ENCODE data around the gene CUL4A.

CUL4A gene

GRCh38 chr13:113267642-113268405 is 58.4 kb downstream of the CUL4A start:
- H3K4me3 ChIP-seq (ENCODE audit: low read length): no peak overlapping the region
- DNase-seq (ENCODE audit: low read depth, low spot score): no peak

DNA sequence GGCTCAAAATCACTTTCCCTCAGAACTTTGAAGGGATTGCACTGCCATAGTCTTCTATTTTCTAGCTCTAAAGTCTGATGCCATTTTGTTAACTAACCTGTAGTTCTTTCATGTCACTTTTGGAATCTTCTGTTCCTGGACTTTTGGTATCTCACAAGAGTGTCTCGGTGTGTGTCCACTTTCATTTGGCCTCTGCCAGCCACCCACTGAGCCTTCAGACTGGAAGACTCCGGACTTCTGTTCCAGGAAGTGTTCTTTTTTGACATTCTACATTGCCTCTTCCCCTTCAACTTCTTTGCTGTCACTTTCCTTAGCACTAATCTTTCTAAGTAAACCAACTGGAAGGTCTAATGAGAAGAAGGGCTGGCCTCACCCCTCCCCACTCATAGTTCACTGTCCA is 62.6 kb downstream of the CUL4A start:
- no peak overlapping the region for H3K4me3 ChIP-seq (ENCODE audit: low read length)
- no peak for DNase-seq (ENCODE audit: low read depth, low spot score)

- H3K4me3 ChIP-seq (ENCODE audit: low read length): no peak overlapping the region
- DNase-seq (ENCODE audit: low read depth, low spot score): no peak
These were observed 63.3 kb downstream of the CUL4A start for GRCh38 chr13:113272701-113273181.

DNA sequence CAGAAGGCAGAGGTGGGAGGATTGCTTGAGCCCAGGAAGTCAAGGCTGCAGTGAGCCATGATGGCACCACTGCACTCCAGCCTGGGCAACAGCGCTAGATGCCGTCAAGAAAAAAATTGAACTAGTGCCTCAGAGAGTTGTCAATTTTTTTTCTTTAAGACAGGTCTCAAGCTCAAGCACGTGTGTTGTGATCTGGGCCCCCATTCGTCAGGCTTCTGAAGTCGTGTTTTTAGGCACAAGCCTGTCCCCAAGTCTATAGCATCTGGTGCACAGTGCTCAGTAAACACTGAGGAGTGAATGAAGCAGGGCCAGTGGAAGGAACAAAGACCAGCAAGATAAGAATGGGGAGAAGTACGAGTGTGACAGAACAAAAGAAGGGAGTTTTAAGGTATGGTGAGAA is 63.9 kb downstream of the CUL4A start:
- H3K4me3 ChIP-seq (ENCODE audit: low read length): no peak overlapping the region
- DNase-seq (ENCODE audit: low read depth, low spot score): no peak

DNA sequence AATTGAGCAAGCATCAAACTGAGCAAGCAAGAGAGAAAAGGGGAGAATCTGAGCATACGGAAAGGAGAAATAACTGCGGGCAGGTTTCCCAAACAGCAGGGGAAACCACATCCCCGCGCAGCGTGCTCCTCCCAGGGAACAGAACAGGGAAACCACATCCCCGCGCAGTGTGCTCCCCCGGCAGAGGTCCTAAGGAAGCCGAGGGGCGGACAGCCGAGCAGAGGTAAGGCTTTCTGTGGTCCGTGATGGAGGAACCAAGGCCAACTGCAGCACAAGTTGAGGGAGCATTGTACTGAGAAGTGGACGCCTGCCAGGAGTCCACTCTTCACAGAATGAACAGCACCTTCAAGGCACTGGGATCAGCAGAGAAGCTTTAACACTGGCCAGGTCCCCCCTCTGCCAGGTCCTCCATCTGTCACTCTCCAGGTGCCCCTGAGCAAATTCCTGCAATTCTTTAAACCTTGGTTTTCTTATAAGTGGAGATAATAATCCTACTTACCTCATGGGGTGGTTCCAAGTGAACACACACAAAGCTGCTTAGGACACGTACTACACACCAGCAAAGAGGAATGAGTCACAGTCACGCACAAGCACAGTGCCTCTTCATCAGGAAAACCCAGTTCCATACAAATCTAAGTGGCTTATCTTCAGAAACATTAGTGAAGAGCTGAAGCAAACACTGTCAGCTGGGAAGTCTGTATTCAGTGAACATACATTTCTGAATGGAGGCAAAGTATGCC is 64.6 kb downstream of the CUL4A start:
- no peak for DNase-seq (ENCODE audit: low read depth, low spot score)
- no peak overlapping the region for H3K4me3 ChIP-seq (ENCODE audit: low read length)

DNA sequence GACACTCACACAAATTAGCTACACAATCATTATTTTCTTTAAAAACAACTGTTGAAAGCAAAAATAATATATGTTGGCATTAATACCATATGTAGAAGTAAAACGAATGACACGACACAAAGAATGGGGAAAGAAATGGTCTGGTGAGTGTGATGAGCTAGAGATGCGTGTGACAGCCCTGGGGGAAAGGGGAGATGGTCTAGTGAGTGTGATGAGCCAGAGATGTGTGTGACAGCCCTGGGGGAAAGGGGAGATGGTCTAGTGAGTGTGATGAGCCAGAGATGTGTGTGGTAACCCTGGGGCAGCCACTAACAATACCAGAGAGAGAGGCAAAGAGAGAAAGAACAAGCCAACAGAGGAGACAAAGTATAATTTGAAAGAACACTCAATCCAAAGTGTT is 65.3 kb downstream of the CUL4A start:
- no peak for DNase-seq (ENCODE audit: low read depth, low spot score)

DNA sequence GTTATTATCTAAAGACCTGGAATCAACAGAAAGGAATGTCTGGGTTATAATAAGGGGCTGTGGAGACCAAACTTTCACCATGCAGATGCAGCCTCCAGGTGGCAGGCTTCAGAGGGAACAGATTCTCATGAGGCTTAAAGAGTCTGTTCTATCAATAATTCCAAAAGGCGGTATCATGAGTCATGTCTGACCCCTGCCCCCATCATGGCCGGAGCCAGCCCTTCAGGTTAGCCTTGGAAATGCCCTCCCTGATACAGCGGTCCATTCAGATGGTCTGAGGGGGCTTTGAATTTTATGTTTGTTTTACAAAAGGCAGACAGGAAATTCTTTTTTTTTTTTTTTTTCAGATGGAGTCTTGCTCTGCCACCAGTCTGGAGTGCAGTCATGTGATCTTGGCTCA is 66.0 kb downstream of the CUL4A start:
- no peak overlapping the region for H3K4me3 ChIP-seq (ENCODE audit: low read length)

More for the DNA sequence above, 65.3 kb downstream of the CUL4A start:
- no peak overlapping the region for H3K4me3 ChIP-seq (ENCODE audit: low read length)

DNA sequence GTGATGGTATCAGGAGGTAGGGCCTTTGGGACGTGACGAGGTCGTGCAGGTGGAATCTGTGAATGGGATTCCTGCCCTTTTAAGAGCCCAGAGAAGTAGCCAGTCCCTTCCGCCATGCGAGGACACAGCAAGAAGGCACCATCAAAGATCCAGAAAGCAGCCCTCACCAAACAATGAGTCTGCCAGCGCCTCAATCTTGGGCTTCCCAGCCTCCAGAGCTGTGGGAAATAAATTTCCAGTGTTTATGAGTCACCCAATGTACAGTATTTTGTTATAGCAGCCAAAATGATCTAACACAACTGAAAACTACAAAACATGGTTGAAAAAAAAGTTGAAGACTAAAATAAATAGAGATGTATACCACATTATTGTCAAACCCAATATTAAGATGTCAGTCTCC is 70.7 kb downstream of the CUL4A start:
- DNase-seq (ENCODE audit: low read depth, low spot score): no peak
- H3K4me3 ChIP-seq (ENCODE audit: low read length): no peak overlapping the region

More for the DNA sequence above, 66.0 kb downstream of the CUL4A start:
- DNase-seq (ENCODE audit: low read depth, low spot score): peak; percentile 31

- H3K4me3 ChIP-seq (ENCODE audit: low read length): no peak overlapping the region
- DNase-seq (ENCODE audit: low read depth, low spot score): no peak
These were observed 74.5 kb downstream of the CUL4A start for GRCh38 chr13:113283904-113284303.

GRCh38 chr13:113288880-113289279 is 79.5 kb downstream of the CUL4A start:
- no peak for DNase-seq (ENCODE audit: low read depth, low spot score)
- H3K4me3 ChIP-seq (ENCODE audit: low read length): no peak overlapping the region

DNA sequence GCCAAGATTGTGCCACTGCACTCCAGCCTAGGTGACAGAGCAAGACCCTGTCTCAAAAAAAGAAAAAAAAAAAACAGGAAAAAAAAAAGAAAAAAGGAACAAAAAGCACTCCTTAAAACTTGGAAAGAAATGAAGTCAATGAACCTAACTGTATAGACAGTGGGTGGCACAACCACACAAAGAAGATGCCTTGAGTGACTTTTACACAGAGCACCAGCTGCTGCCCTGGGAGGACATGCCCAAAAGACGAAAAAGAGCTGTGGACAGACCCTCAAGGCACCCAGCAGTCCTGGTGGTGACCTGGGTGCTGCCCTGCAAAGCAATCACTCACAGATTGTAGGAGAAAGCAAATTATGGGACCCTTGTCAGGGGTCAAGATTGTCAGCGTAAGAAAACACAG is 81.7 kb downstream of the CUL4A start:
- DNase-seq (ENCODE audit: low read depth, low spot score): no peak
- H3K4me3 ChIP-seq (ENCODE audit: low read length): no peak overlapping the region

GRCh38 chr13:113292021-113292862 is 82.8 kb downstream of the CUL4A start:
- H3K4me3 ChIP-seq (ENCODE audit: low read length): peak overlapping the region; percentile 46
- DNase-seq (ENCODE audit: low read depth, low spot score): peak; percentile 43

- DNase-seq (ENCODE audit: low read depth, low spot score): no peak
- H3K4me3 ChIP-seq (ENCODE audit: low read length): no peak overlapping the region
These were observed 84.3 kb downstream of the CUL4A start for GRCh38 chr13:113293686-113294085.

GRCh38 chr13:113295776-113296175 is 86.4 kb downstream of the CUL4A start:
- H3K4me3 ChIP-seq (ENCODE audit: low read length): no peak overlapping the region
- DNase-seq (ENCODE audit: low read depth, low spot score): no peak

- DNase-seq (ENCODE audit: low read depth, low spot score): peak; percentile 95
- peak within 1 kb of the TSS; percentile 89 for H3K4me3 ChIP-seq (ENCODE audit: low read length)
These were observed 87.5 kb downstream of the CUL4A start, which contains the start of gene LAMP1 for GRCh38 chr13:113296823-113297369. LAMP1 (plus strand) TSS chr13:113297239; CDS start chr13:113297435, 196 bp downstream.

GRCh38 chr13:113297370-113298042 is 88.1 kb downstream of the CUL4A start:
- no peak for DNase-seq (ENCODE audit: low read depth, low spot score)

DNA sequence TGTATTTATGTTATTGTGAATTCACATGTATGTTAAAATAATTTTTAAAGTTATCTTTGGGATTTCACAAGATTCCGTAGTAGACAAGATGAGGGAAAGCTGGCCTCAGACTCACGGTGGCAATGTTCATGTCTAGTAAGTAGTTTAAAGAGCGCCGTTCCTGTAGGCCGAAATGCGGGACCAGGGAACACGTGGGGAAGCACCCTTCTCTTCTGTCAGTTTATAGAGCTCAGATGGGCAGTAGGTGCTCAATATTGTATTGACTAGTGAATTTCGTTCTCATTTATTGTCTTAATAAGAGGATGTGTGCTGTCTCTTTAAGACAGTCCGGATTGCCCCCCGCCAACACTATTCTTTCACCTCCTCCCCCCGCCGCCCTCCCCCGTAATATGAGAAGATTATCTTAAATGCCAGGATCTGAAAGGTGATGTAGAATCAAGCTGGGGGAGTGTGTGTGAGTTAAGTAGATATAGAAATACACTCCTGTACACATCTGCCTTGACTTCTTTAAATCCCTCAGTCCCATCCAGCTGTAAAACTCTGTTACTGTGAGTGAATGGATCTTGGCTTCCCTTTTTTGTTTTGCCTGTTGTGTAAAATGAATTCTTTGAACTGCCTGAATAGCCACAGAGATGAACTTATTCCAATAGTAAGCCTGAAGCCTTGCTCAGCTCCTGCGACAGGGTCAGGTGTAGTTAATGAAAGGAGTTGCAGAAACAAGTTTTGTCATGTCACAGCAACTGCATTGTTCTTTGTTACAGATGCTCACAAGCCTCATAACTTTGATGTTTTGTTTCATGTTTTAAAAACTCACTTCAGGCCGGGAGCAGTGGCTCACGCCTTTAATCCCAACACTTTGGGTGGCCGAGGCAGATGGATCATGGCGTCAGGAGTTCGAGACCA is 88.9 kb downstream of the CUL4A start:
- peak overlapping the region; percentile 89 for H3K4me3 ChIP-seq (ENCODE audit: low read length)
- no peak for DNase-seq (ENCODE audit: low read depth, low spot score)

More at GRCh38 chr13:113297370-113298042, 88.1 kb downstream of the CUL4A start:
- H3K4me3 ChIP-seq (ENCODE audit: low read length): peak overlapping the region; percentile 89

- DNase-seq (ENCODE audit: low read depth, low spot score): no peak
- no peak overlapping the region for H3K4me3 ChIP-seq (ENCODE audit: low read length)
These were observed 90.5 kb downstream of the CUL4A start for GRCh38 chr13:113299951-113300350.

All from Jurkat, Clone E6-1 (cell line).